Activated CD4-positive, alpha-beta T cell treated with anti-CD3 and anti-CD28 coated beads for 36 hours (primary cell): Measurements from ENCODE around the gene PI4KB. TPM values are rescaled to one million over a fixed set of nuclear protein-coding genes. Genes with fewer than 3 reads are reported as not detected.
A peak's percentile ranks its signal among the peaks of the same experiment; 100 is the strongest.

Experiments
- ATAC-seq: fragments of 200-7000 bp; cut with Tn5 transposase; one replicate; pipeline ENCODE4 v1.10.0; 2021; ENCODE audit warnings: mild to moderate bottlenecking, moderate library complexity
- CTCF ChIA-PET: fragments of 350-600 bp; sonication (Branson Sonifier 250); formaldehyde crosslinking; loops from one replicate; lab custom pipeline; 2021; ENCODE audit warnings: antibody characterized with exemption; lab: Charles Lee
- POLR2A ChIA-PET: fragments of 350-600 bp; sonication (Branson Sonifier 250); formaldehyde crosslinking; loops from one replicate; lab custom pipeline; 2021; ENCODE audit warnings: antibody characterized with exemption, inconsistent platforms; lab: Charles Lee
- DNase-seq: peaks from one replicate; pipeline ENCODE4 v3.0.0-alpha.2; 2020
- H3K27ac Mint-ChIP-seq: one replicate; pipeline ENCODE4 v1.8.0; 2021; ENCODE audit warnings: mixed read lengths
- H3K27me3 Mint-ChIP-seq: one replicate; pipeline ENCODE4 v1.8.0; 2021; ENCODE audit warnings: mixed read lengths
- H3K36me3 Mint-ChIP-seq: one replicate; pipeline ENCODE4 v1.8.0; 2021; ENCODE audit warnings: low read depth, mixed read lengths
- H3K4me1 Mint-ChIP-seq: one replicate; pipeline ENCODE4 v1.8.0; 2021; ENCODE audit warnings: mixed read lengths
- H3K4me3 Mint-ChIP-seq: one replicate; pipeline ENCODE4 v1.8.0; 2021; ENCODE audit warnings: mild to moderate bottlenecking, moderate library complexity, mixed read lengths
- H3K9me3 Mint-ChIP-seq: one replicate; pipeline ENCODE4 v1.8.0; 2021; ENCODE audit warnings: low read depth, mixed read lengths
- intact Hi-C, 2 experiments: fragments of 100-400 bp; cut with DNase I in 1 of 2; cut with micrococcal nuclease in 1 of 2; formaldehyde crosslinking; loops; one replicate each; pipeline versions ENCODE4 v1.14.2 to v1.15.1; 2022 to 2024; cut with DNase I, micrococcal nuclease
- total RNA-seq, 2 experiments: library from RNA; stranded (reverse); gene quantifications; one replicate each; pipeline ENCODE4 v1.2.3, GENCODE V29; 2021

PI4KB gene
- total RNA-seq, 2 experiments from 2014 or later = 53.0 to 54.5 TPM

DNA sequence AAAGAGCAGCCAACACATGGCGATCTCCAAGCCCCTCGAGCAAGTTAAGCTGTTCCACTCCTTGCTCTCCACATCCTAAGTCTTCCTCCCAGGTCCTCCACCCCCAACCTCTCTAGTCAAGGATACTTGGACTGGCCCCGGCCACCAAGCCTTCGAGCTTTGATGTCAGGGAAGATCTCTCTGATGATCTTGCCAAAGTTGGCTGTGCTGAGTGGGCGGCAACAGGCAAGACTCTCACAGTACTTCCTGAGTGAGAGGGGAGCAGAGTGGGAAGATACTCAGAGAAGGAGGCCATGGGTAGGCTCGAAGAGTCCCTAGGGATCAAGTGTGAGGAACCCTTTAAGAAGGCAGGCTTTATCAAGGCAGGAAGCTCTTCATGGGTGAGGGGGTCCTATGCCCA is 17.1 kb upstream of the PI4KB start:
- no peak for DNase-seq
- ChIA-PET POLR2A (interaction anchor here (0.6 to 1.9 kb wide), 3 partner anchors 63 to 1115 kb away, joined by 4 to 12 read pairs (median 9); partner anchors contain the start of gene ZNF687), CTCF (interaction anchor here (1.1 to 11.0 kb wide), 6 partner anchors 9 to 244 kb away, joined by 3 to 203 read pairs (median 4); partner anchors contain the start of gene PI4KB)
- intact Hi-C loops = no loop called here
- peaks cover 40% of the 10 kb centered on the region for H3K4me1 Mint-ChIP-seq
- H3K36me3 Mint-ChIP-seq = peaks cover 33% of the 10 kb centered on the region
- no peaks in the 10 kb centered on the region for H3K27me3 Mint-ChIP-seq
- no peak overlapping the region for H3K4me3 Mint-ChIP-seq
- H3K9me3 Mint-ChIP-seq = no peaks in the 10 kb centered on the region
- peak overlapping the region; percentile 44 for H3K27ac Mint-ChIP-seq
- ATAC-seq = no peak

DNA sequence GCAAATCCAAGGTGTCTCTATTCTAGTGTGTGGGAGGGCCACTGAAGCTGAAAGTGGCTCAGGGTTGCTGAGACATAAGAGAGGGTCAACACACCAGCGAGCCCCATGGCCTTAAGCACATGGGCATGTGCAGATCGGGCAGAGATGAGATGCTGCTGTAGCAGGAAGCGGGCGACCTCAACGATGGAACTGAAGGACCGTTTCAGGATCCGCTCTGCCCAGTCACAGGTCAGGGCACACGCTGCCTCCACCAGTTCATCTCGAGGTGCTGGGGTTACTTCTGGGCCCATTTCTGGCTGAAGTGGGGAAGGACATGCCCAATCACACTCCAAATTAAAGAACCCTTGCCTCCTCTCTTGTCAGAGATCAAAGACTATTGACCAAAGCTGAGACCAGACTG is 16.4 kb upstream of the PI4KB start:
- Mint-ChIP-seq H3K36me3 (peaks cover 33% of the 10 kb centered on the region), H3K4me3 (no peak overlapping the region), H3K27ac (no peak overlapping the region), H3K27me3 (no peaks in the 10 kb centered on the region), H3K4me1 (peaks cover 40% of the 10 kb centered on the region), H3K9me3 (no peaks in the 10 kb centered on the region)
- ChIA-PET CTCF (interaction anchor here (1.3 to 11.0 kb wide), 2 partner anchors 16 to 39 kb away, joined by 4 to 203 read pairs; partner anchors contain the start of gene PI4KB), POLR2A (no interaction called here)
- intact Hi-C loops = no loop called here
- no peak for ATAC-seq
- no peak for DNase-seq

DNA sequence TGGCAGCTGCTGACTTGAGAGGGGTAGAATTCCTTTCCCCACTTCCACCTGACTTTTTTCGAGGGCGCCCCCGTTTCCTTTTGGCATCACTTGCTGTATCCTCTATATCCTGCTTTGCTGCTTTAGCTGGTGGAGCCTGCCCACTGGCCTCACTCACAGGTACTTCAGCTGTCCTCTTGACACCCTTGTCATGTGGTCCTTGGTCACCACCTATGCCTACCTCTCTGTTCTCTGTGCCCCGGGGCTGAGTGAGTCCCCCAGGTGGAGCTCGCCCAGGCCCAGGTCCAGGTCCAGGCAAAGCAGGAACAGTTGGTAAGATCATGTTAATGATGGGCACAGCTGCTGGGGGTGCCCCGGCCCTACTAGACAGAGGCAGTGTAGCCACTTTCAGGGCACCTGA is 15.4 kb upstream of the PI4KB start:
- peaks cover 33% of the 10 kb centered on the region for H3K4me1 Mint-ChIP-seq
- no peaks in the 10 kb centered on the region for H3K9me3 Mint-ChIP-seq
- DNase-seq (no peak), ATAC-seq (no peak)
- peaks cover 33% of the 10 kb centered on the region for H3K36me3 Mint-ChIP-seq
- no peaks in the 10 kb centered on the region for H3K27me3 Mint-ChIP-seq
- no peak overlapping the region for H3K27ac Mint-ChIP-seq
- CTCF ChIA-PET = interaction anchor here (1.0 to 11.0 kb wide), 3 partner anchors 38 to 54 kb away, joined by 3 to 203 read pairs (median 8); no protein-coding TSS in a partner anchor
- intact Hi-C loops = no loop called here
- H3K4me3 Mint-ChIP-seq = no peak overlapping the region
- POLR2A ChIA-PET = no interaction called here

DNA sequence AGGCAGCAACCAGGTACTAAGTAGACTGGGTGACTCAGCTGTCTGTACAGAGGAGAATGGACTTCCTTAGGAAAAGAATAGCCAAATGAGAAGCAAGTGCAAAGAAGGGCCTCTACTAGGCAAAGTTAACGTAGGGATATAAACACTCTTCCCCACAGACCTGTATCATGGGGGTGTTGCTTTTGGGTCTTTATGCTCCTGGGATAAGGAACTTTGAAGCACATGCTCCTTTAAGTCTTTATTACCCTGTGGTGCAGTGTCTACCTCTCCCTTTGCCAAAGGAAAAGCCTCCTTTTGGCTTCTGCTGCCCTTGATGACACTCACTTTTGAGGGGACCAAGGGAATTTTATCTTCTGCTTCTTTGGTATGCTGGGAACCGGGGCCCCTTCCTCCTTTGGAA is 14.8 kb upstream of the PI4KB start:
- CTCF ChIA-PET = interaction anchor here (1.0 to 11.0 kb wide), 8 partner anchors 13 to 65 kb away, joined by 3 to 203 read pairs (median 10); partner anchors contain the start of gene PI4KB
- no peak overlapping the region for H3K4me3 Mint-ChIP-seq
- DNase-seq (no peak), ATAC-seq (no peak)
- peaks cover 33% of the 10 kb centered on the region for H3K36me3 Mint-ChIP-seq
- POLR2A ChIA-PET = no interaction called here
- H3K9me3 Mint-ChIP-seq = no peaks in the 10 kb centered on the region
- peaks cover 29% of the 10 kb centered on the region for H3K4me1 Mint-ChIP-seq
- no peak overlapping the region for H3K27ac Mint-ChIP-seq
- H3K27me3 Mint-ChIP-seq = no peaks in the 10 kb centered on the region
- intact Hi-C loops = no loop called here

DNA sequence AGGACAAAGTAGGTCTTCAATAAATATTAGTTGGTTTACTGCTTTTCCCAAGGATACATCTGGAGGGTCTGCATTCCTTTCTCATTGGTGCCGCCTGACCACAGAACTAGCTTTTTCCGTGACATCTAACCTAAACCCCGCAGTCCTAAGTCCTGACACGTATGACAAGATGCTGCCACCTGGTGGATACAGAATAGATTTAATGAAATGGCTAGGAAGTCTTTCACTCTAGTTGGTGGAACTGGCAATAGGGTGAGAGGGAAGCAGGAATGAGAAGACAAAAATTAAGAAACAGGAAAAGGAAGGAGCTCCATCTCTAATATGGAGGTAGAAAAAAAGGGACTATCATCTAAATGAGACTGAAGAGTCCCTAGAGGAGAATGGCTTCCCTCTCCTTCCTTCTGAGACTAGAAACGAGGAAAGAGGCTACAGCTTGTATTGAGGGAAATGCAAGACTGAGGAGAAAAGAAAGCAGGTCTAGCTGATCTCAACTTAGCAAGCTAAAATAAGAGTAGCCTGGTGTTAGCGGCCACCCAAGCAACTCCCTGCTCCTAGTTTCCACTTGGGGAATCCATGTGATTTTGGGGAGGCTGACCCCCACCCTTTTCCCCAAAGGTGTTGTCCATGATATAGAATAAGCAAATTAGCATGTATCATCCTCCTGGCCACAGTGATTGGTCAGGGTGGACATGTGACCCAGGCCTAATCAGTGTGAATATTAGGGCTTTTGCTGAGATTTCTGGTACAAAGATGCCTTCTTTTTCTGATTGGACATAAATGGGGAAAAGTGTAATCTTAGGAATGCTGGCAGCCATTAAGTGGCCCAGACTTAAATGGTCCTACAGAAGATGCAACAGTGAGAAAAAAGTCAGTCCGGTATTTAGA is 13.9 kb upstream of the PI4KB start:
- H3K36me3 Mint-ChIP-seq = peaks cover 29% of the 10 kb centered on the region
- peak; percentile 65 for DNase-seq
- POLR2A ChIA-PET = interaction anchor here (0.6 to 2.1 kb wide), 4 partner anchors 14 to 58 kb away, joined by 3 to 19 read pairs (median 4); partner anchors contain the start of gene PI4KB

DNA sequence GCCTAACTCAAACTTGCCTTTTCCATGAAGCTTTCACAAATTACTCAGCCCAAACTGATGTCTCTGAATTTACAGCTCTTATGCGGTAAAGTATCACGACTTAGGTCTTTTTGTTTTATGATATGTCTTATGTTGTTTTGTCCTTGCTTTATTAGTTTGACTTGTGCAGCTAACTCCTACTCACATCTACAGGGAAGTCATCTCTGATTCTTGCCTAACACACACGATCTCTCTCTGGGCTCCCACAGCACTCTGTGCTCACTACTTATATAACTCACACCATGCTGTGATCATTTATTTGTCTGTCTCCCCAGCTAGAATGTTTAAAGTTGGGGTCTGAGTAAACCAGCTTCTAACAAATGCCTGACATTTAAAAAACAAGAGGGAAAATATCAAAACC is 9.3 kb upstream of the PI4KB start:
- ATAC-seq = no peak
- no peak for DNase-seq
- Mint-ChIP-seq H3K4me3 (no peak overlapping the region), H3K27ac (no peak overlapping the region), H3K9me3 (no peaks in the 10 kb centered on the region), H3K4me1 (peaks cover 8% of the 10 kb centered on the region), H3K27me3 (no peaks in the 10 kb centered on the region), H3K36me3 (peaks cover 2% of the 10 kb centered on the region)
- intact Hi-C loops = no loop called here
- POLR2A ChIA-PET = no interaction called here
- CTCF ChIA-PET = interaction anchor here (0.6 to 11.0 kb wide), 5 partner anchors 10 to 398 kb away, joined by 4 to 203 read pairs (median 5); partner anchors contain the start of gene PI4KB

More for the DNA sequence above, 13.9 kb upstream of the PI4KB start:
- intact Hi-C loops = loop anchor here (1.0 to 2.0 kb wide), 5 partner anchors 14 to 145 kb away; partner anchors contain the start of genes PI4KB (in 1 of the 2) and ZNF687 (in 1 of the 2)
- H3K27me3 Mint-ChIP-seq = no peaks in the 10 kb centered on the region
- H3K4me1 Mint-ChIP-seq = peaks cover 24% of the 10 kb centered on the region
- peak; percentile 91 for ATAC-seq
- CTCF ChIA-PET = interaction anchor here (0.6 to 11.0 kb wide), 43 partner anchors 9 to 302 kb away, joined by 3 to 203 read pairs (median 5); partner anchors contain the start of genes CGN, PI4KB and ZNF687
- no peak overlapping the region for H3K4me3 Mint-ChIP-seq
- no peaks in the 10 kb centered on the region for H3K9me3 Mint-ChIP-seq
- peak overlapping the region; percentile 39 for H3K27ac Mint-ChIP-seq

DNA sequence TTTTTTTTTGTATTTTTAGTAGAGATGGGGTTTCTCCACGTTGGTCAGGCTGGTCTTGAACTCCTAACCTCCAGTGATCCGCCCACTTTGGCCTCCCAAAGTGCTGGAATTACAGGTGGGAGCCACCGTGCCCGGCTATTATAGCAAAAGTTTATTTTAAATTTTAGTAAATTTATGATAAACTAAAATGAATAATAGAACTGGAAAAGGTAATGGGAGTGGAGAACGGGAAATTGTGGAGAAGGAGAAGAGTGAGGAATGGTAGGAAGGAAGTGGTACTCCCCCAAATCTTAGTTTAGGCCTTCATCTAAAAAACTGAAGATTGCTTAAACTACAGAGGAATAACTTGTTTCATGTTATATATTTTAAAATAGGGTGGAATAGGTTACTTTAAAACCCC is 7.6 kb upstream of the PI4KB start:
- no peaks in the 10 kb centered on the region for H3K9me3 Mint-ChIP-seq
- ChIA-PET CTCF (interaction anchor here (0.6 to 11.0 kb wide), 2 partner anchors 31 to 32 kb away, joined by 4 to 203 read pairs; no protein-coding TSS in a partner anchor), POLR2A (interaction anchor here (0.6 kb wide), 1 partner anchor 245 kb away, joined by 4 read pairs; no protein-coding TSS in a partner anchor)
- no peak for ATAC-seq
- H3K4me1 Mint-ChIP-seq = peaks cover under 1% of the 10 kb centered on the region
- H3K36me3 Mint-ChIP-seq = no peaks in the 10 kb centered on the region
- DNase-seq = no peak
- intact Hi-C loops = no loop called here
- H3K4me3 Mint-ChIP-seq = no peak overlapping the region
- H3K27ac Mint-ChIP-seq = no peak overlapping the region
- no peaks in the 10 kb centered on the region for H3K27me3 Mint-ChIP-seq

DNA sequence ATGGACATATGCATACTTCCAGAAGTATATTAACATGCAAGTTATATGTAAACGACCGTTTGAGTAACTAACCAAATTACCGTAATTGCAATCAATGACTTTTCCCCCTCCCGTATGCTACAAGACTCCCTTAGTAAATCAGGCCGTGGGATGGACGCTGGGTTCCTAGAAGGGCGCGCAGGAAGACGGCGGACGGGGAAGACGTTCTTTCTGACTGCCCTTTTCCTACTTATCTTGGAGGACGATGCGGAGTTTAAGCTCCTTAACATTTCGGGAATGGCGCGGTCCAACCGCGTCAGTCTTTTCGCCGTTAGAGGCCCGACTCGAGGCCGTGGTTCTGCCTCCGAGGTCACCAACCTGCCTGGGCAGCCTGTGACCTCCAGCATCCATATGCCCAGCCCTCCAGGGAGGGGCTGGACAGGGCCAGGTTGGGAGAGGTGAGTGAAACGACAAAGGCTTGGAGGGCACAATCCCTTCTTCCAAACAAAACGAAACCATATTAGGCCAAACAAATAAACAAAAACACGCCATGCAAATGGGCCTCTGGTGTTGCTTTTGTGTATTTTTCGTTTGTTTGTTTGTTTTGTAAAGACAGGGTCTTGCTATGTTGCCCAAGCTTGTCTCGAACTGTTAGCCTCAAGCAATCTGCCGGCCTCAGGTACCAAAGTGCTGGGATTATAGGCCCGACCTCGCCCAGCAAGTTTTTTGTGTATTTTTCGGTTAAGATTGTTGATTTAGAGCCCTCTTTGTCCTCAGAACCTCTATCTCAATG is 873 bp upstream of the PI4KB start:
- Mint-ChIP-seq H3K36me3 (peaks cover 21% of the 10 kb centered on the region), H3K27ac (peak overlapping the region; percentile 95), H3K9me3 (no peaks in the 10 kb centered on the region), H3K4me1 (peaks cover 26% of the 10 kb centered on the region), H3K4me3 (peak overlapping the region; percentile 92), H3K27me3 (no peaks in the 10 kb centered on the region)
- CTCF ChIA-PET = interaction anchor here (0.6 to 8.5 kb wide), 10 partner anchors 8 to 78 kb away, joined by 3 to 80 read pairs (median 4); partner anchors contain the start of gene RFX5
- DNase-seq = peak; percentile 26
- intact Hi-C loops = loop anchor here (1.0 to 5.0 kb wide), 17 partner anchors 12 to 766 kb away; partner anchors contain the start of genes RFX5 (in 2 of the 2), C2CD4D (in 1 of the 2), GABPB2 (in 1 of the 2) and MRPL9 (in 1 of the 2)
- ATAC-seq = peak; percentile 25
- POLR2A ChIA-PET = interaction anchor here (0.6 to 3.1 kb wide), 8 partner anchors 13 to 463 kb away, joined by 3 to 29 read pairs (median 5); partner anchors contain the start of genes PSMD4, TDRKH and ZNF687

DNA sequence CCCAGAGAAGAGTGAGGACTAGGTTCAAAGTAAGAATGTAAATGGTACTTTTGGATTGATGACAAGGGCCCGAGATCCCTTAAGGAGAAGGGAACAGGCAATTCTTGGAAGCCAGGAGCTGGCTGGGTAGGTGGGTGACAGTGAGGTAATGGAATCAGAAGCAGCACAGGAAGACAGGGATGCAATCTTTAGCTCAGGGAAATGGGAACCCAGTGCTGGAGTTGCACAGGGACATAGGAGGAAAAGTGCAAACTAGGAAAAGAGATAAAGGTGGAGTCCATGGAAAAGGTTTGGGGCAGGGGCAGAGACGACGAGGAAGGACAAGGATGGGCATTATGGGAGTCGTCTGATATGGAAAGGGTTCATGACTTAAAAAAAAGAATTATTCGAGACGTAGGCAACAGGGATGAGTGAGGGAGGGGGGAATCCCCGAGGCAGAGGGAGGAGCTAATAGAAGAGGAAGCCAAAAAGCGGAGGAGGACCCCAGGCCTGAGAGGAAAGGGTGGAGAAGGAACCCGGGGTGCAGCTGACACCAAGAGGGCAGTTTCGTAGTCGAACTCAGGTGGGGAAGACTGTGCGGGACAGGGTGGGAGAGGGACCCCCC is 495 bp downstream of the PI4KB start:
- H3K27ac Mint-ChIP-seq = peak overlapping the region; percentile 90
- peak; percentile 65 for ATAC-seq
- peaks cover 30% of the 10 kb centered on the region for H3K36me3 Mint-ChIP-seq
- peaks cover 35% of the 10 kb centered on the region for H3K4me1 Mint-ChIP-seq
- intact Hi-C loops = loop anchor here (1.0 to 5.0 kb wide), 17 partner anchors 14 to 764 kb away; partner anchors contain the start of genes RFX5 (in 2 of the 2), C2CD4D (in 1 of the 2), GABPB2 (in 1 of the 2) and MRPL9 (in 1 of the 2)
- H3K9me3 Mint-ChIP-seq = no peaks in the 10 kb centered on the region
- peak; percentile 74 for DNase-seq
- H3K27me3 Mint-ChIP-seq = no peaks in the 10 kb centered on the region
- ChIA-PET POLR2A (interaction anchor here (1.0 to 3.1 kb wide), 5 partner anchors 10 to 75 kb away, joined by 3 to 29 read pairs (median 5); partner anchors contain the start of genes PSMD4 and ZNF687), CTCF (interaction anchor here (0.7 to 8.5 kb wide), 11 partner anchors 10 to 171 kb away, joined by 3 to 80 read pairs (median 5); no protein-coding TSS in a partner anchor)
- peak overlapping the region; percentile 92 for H3K4me3 Mint-ChIP-seq
